NT2/D1 (cell line): Measurements from ENCODE around the gene ETS1.

ENCODE experiments used
- YY1 ChIP-seq: IDR thresholded peaks from 2 replicates; pipeline ENCODE4 v1.6.1; 2011; ENCODE audit not compliant: insufficient read length, insufficient read depth
- ZNF274 ChIP-seq: IDR thresholded peaks from 2 replicates; pipeline ENCODE4 v1.6.1; 2011; ENCODE audit warnings: mild to moderate bottlenecking, low read depth, low read length

DNA sequence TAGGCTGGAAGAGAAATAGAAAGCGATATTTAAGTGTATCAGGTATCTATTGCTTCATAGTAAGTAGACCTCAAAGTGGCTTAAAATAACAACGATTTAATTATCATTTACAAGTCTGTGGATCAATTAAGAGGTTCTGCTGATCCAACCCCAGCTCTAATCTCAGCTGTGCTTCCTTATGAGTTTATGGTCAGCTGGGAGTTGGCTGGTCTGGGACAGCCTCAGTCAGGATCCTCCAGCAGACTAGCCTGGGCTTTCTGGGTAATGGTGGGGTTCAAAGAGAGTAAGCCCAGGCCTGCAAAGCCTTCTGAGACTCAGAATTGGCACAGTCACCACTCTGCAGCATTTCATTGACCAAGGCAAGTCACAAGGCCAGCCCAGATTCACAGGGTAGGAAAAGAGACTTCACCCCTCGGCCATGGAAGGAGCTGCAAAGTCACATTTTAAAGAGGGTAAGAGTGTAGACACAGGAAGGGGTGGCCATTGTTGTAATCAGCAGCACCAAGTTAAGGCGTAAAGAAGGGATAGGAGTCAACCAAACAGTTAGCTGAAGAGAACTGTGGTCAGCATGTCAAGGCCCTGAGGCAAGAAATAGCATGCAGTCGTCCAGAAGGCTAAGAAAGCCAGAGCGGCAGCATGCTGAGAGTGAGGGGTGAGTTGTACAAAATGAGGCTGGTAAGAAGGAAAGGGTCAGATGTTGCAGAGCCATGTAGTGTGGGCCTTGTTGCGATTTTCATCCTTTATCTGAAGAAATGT is 168.2 kb downstream of the ETS1 start:
- no peak for TF ChIP-seq YY1
- no peak for TF ChIP-seq ZNF274
